GM19099 (cell line): ENCODE data around the gene NT5M.

Experiments
- POLR2A ChIP-seq: IDR thresholded peaks from 3 replicates; pipeline ENCODE4 v1.6.1; 2011; ENCODE audit warnings: low read depth; ENCODE audit not compliant: insufficient read length; ENCODE audit errors: extremely low read depth

Gene NT5M

DNA sequence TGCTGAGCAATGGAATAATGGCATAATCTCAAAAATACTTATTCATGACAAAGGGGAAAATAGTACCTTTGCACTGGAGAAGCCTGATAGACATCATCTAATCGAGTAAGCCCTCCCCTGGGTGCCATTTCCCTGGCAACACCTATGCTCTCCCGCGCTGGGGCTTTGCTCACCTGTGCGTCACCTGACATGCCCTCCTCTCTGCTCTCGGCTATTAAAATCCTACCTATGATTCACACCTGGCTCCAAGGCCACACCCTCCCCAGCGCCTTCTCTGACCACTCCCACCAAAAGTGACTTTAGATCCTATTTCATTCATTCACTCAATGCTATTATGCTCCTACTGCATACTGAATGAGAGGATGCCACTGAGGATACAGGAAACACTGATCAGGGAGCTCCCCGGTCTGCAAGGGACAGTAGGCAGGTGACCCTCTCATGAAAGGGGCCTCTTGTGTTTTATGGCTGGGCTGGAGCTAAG is 83.9 kb downstream of the NT5M start:
- no peak for TF ChIP-seq POLR2A

DNA sequence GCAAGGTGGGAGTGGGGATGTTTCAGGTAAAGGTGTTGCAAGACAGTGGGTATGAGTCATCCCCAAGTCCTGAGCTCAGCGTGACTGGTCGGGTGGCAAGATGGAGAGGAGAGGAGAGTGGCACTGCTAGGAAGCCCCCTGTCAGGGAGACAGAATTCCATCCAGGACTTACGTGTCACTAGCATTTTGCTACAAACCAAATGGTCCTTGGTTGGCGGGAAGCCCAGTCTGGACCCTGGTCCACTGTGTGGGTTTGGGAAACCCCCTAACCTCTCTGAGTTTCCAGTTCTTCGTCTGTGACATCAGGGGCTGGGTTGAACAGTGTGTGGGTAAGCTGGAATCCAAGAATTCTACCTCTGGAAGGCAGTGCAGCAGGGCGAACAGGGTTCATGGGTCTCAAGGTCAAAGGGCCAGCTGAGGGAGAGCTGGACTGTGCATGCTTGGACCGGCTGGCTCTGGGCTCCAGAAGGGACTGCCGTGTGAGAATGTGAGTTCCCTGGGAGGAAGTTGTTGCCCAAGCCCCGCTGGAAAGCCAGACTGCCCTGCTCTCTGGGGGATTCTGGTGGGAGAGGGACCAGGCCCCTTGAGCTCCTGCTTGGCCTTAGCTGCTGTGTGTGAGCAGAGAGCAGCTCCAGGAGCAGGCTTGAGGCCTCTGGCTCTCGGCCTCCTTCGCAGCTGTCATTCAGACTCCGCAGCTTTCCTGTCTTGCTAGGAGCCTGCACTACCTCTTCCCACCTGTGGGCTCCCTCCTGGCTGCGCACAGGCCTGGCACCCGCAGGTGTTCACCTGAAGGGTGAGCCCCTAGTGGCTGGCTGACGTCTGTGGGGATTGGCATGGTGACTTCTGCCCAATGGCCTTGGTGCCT is 84.6 kb downstream of the NT5M start:
- no peak for TF ChIP-seq POLR2A

DNA sequence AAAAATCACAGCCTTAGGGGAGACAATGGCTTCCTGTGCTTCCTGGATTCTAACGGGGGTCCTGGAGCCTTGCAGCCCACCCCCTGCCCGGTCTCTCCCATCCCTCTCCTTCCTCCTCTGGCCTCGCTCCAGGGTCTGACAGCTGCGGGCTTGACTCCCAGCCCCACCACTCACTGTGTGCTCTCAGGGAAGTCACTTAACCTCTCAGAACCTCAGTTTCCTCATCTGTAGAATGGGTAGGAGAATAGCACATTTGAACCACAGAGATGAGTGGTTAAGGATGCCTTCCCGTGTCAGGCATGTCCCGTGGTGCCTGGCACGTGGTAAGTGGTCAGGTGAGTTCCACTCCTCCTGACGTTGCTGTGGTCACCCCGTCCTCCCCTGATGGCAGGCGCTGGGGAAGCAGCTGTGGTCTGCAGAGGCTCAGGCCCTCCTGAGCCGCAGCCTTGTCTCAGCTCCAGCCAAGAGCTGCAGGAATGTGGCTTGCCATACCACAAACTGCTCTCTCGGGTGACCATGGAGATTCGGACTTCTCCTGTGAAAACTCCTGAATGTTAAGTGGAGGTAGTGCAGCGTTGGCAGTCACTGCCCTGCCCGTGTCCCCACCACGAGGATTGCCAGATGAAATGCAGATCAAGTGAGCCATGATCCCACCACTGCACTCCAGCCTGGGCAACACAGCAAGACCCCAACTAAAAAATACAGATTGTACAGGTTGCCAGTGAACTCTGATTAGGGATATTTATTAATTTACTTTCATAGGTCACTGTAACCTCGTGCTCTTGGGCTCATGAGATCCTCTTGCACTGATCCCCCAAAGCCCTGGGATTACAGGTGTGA is 85.7 kb downstream of the NT5M start:
- TF ChIP-seq POLR2A = no peak

DNA sequence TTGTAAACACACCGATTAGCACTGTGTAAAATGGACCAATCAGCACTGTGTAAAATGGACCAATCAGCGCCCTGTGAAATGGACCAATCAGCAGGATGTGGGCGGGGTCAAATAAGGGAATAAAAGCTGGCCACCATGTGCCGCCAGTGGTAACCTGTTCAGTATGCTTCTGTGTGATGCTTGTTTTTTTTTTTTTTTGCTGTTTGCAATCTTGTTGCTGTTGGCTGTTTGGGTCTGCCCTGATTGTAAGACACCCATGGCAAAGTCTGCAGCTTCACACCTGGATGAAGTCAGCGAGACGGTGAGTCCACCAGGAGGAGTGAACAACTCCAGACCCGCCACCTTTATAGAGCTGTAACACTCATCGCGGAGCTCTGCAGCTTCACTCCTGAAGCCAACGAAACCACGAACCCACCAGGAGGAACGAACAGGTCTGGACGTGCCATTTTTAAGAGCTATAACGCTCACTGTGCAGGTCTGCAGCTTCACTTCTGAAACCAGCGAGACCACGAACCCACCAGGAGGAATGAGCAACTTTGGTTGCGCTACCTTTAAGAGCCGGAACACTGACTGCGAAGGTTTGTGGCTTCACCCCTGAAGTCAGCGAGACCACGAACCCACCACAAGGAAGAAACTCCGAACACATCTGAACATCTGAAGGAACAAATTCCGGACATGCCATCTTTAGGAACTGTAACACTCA is 88.6 kb downstream of the NT5M start:
- no peak for TF ChIP-seq POLR2A

DNA sequence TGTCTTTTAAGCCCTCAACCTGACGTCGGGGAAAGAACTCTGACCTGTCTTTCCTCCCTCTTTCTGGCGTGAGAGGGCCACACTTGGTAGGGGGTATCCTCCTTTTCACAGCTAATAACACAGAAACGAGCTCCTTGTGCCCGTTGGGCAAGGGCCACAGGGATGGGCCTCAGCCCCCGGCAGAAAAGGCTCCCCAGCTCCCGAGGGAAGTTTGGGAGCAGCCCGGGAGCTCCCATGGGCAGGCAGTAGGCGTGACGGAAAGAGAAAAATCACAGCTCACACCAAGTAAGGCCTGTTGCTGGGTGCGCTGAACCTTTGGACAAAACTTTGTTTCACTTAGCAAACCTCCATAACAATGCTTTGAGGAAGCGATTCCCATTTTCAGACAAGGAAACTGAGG is 90.8 kb downstream of the NT5M start:
- TF ChIP-seq POLR2A = no peak

DNA sequence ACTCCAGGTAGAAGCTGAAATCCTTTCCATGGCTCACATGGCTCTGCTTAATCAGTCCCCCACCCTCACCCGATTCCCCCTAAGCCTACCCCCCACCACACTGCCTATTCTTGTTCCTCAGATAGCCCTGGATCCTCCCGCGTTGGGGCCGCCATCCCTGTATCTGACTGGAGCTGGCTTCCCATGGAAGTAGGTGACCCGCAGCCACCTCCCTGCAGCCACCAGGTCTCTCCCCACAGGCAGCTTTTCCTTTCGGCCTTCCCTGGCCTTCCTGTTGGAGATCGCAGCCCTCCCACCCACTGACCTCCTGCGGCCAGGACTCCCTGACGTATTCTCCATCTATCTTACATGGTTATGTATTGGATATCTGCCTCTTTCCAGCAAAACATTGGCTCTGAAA is 91.3 kb downstream of the NT5M start:
- no peak for TF ChIP-seq POLR2A

DNA sequence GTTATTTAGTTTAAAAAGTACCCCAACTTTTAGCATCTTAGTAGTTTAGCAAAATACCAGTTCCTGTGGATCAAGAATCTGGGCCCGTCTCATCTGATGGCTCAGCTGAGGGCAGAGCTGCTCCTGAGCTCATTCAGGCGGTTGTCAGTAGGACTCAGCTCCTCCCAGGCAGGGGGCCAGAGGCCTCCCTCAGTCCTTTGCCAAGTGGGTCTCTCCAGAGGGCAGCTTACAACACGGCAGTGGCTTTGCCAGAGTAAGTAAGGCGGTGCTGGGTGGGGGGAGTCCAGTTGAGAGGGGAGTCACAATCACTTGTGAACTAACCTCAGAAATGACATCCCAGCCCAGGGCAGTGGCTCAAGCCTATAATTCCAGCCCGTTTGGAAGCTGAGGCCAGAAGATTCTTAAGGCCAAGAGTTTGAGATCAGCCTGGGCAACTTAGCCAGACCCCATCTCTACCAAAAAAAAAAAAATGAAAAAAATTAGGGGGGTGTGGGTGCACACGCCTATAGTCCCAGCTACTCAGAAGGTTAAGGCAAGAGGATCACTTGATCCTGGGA is 92.2 kb downstream of the NT5M start:
- no peak for TF ChIP-seq POLR2A

DNA sequence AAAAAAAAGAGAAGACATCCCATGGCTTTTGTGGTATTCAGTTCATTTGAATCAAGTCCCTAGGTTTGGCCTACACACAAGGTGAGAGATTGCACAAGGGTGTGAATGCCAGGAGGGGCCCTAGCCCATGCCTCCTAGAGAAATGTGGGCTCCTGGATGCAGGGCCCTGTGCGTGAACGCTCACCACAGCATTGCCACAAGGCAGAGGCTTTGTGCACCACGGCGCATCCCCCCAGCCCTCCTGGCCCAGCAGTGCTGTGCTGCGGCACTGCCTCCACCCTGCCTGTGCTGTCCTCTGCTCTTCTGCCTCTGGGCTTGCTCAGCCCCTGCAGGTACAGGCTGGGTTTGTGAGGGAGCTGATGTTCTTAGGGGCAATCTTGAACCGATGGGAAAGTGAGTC is 92.7 kb downstream of the NT5M start:
- TF ChIP-seq POLR2A = no peak
